ENCODE data around the gene RIT2. TPM values are rescaled to one million over a fixed set of nuclear protein-coding genes. Genes with fewer than 3 reads are reported as not detected.

The RIT2 gene
- total and polyA plus RNA-seq, 2 of the 4 experiments (the other 2 are of a cell fraction) = not detected

- ChIA-PET POLR2A (ENCODE audit: unreplicated experiment) (no interaction called here), CTCF (no interaction called here)
- Histone ChIP-seq H2BK20ac (ENCODE audit: low read depth, low read length) (no peak overlapping the region), H3K9me1 (ENCODE audit: insufficient read depth, low read length) (no peaks in the 10 kb centered on the region), H2BK5ac (ENCODE audit: low read depth, low read length, poor library complexity, severe bottlenecking) (no peak overlapping the region), H3K4ac (ENCODE audit: low read depth, low read length) (no peak overlapping the region), H3K23ac (ENCODE audit: low read depth, low read length) (no peak overlapping the region), H3K27ac (ENCODE audit: insufficient read depth, low read length) (no peak overlapping the region), H3K56ac (ENCODE audit: extremely low read depth, insufficient read depth, low read length) (no peak overlapping the region), H3K9me3 (ENCODE audit: control insufficient read depth, insufficient read depth, low read length) (peaks cover 8% of the 10 kb centered on the region; the same call in 1 of the 2 replicates), H2AFZ (replicated peaks; ENCODE audit: low read length, poor library complexity) (no peak overlapping the region), H3K18ac (ENCODE audit: low read depth, low read length) (no peak overlapping the region), H3K9ac (ENCODE audit: low read depth, low read length) (no peak overlapping the region), H3K4me2 (ENCODE audit: low read depth, low read length) (no peak overlapping the region), H4K5ac (ENCODE audit: low read depth, low read length) (no peak overlapping the region), H3K27me3 (ENCODE audit: control insufficient read depth, insufficient read depth, low read length) (no peaks in the 10 kb centered on the region), H3K14ac (replicated peaks; ENCODE audit: low read depth, low read length) (no peak overlapping the region), H4K20me1 (ENCODE audit: insufficient read depth, low read length) (no peaks in the 10 kb centered on the region), H2AK9ac (replicated peaks; ENCODE audit: low read depth, low read length, poor library complexity) (no peak overlapping the region), H2BK15ac (ENCODE audit: low read depth, low read length) (no peak overlapping the region), H3K4me1 (ENCODE audit: control insufficient read depth, insufficient read depth, low read length) (no peaks in the 10 kb centered on the region), H3K4me3 (ENCODE audit: insufficient read depth, low read depth, low read length) (no peak overlapping the region), H3K36me3 (ENCODE audit: control insufficient read depth, insufficient read depth, low read length) (no peaks in the 10 kb centered on the region), H4K8ac (ENCODE audit: low read depth in 2 of 2, low read length in 2 of 2) (no peak overlapping the region), H2BK120ac (ENCODE audit: low read depth, low read length) (no peak overlapping the region), H3K79me1 (ENCODE audit: low read depth in 1 of 2, low read length in 2 of 2) (no peaks in the 10 kb centered on the region), H2AK5ac (ENCODE audit: low read depth, low read length) (no peak overlapping the region), H4K91ac (ENCODE audit: insufficient read depth, low read depth, low read length) (no peak overlapping the region)
- no peak for TF ChIP-seq ELK1 (IDR thresholded peaks at IDR 0.05; ENCODE audit: borderline replicate concordance, low read depth, low read length)
- in situ Hi-C loops (cut with MboI; ENCODE audit: low sequenced_read_pairs) (no loop called here), intact Hi-C loops (cut with micrococcal nuclease) (no loop called here), dilution Hi-C loops (cut with HindIII; ENCODE audit: low sequenced_read_pairs, unreplicated experiment) (no loop called here)
- ATAC-seq (ENCODE audit: low read depth) (no peak), DNase-seq (no peak)
- no TSS peak for BruUV-seq (replicated peaks)
- 87% methylated on average over 8 of the region's 21 CpGs; no CpG with 5 or more reads in 1 of the 2 experiments for WGBS, 2 experiments (ENCODE audit: extremely low coverage in 2 of 2, insufficient read length in 1 of 2)
These were observed 23.9 kb upstream of the RIT2 start for GRCh38 chr18:43139288-43139946.
